LHCN-M2 (cell line): ENCODE data around the gene ABLIM1. TPM values are rescaled to one million over a fixed set of nuclear protein-coding genes. Genes with fewer than 3 reads are reported as not detected.

Source experiments
- DNase-seq: peaks from one replicate; pipeline ENCODE4 v3.0.0-alpha.2; 2012; ENCODE audit warnings: low read depth
- total RNA-seq: library from RNA; depleted of rRNA; stranded (reverse); fragments of >200 nt; gene quantifications from 2 replicates; pipeline ENCODE4 v1.2.3, GENCODE V29; 2014

The ABLIM1 gene
- total RNA-seq, 1 experiment from 2014 or later, result 0.69 TPM

GRCh38 chr10:114547056-114547455 is 111.0 kb downstream of the ABLIM1 start:
- DNase-seq, result no peak

GRCh38 chr10:114545819-114546218 is 112.3 kb downstream of the ABLIM1 start:
- no peak for DNase-seq

GRCh38 chr10:114545071-114545470 is 113.0 kb downstream of the ABLIM1 start:
- no peak for DNase-seq

GRCh38 chr10:114544045-114544659 is 113.9 kb downstream of the ABLIM1 start:
- no peak for DNase-seq

GRCh38 chr10:114543456-114543855 is 114.6 kb downstream of the ABLIM1 start:
- DNase-seq, result no peak

GRCh38 chr10:114542373-114542772 is 115.7 kb downstream of the ABLIM1 start:
- no peak for DNase-seq

GRCh38 chr10:114541797-114542160 is 116.3 kb downstream of the ABLIM1 start:
- DNase-seq, result no peak

GRCh38 chr10:114541081-114541796 is 116.8 kb downstream of the ABLIM1 start:
- DNase-seq, result peak; percentile 67

GRCh38 chr10:114540236-114540635 is 117.8 kb downstream of the ABLIM1 start:
- no peak for DNase-seq

GRCh38 chr10:114539623-114540022 is 118.5 kb downstream of the ABLIM1 start:
- no peak for DNase-seq

- DNase-seq, result no peak
Observed at GRCh38 chr10:114538181-114538906, 119.7 kb downstream of the ABLIM1 start.

- no peak for DNase-seq
Observed at GRCh38 chr10:114537736-114538135, 120.3 kb downstream of the ABLIM1 start.

GRCh38 chr10:114534571-114534981 is 123.5 kb downstream of the ABLIM1 start:
- no peak for DNase-seq

GRCh38 chr10:114532226-114532625 is 125.8 kb downstream of the ABLIM1 start:
- DNase-seq, result no peak

GRCh38 chr10:114526504-114527238 is 131.4 kb downstream of the ABLIM1 start:
- no peak for DNase-seq

- peak; percentile 19 for DNase-seq
Observed at GRCh38 chr10:114526126-114526503, 132.0 kb downstream of the ABLIM1 start.

GRCh38 chr10:114525368-114525949 is 132.6 kb downstream of the ABLIM1 start:
- no peak for DNase-seq

GRCh38 chr10:114523876-114524275 is 134.2 kb downstream of the ABLIM1 start:
- DNase-seq, result no peak

GRCh38 chr10:114521255-114521654 is 136.8 kb downstream of the ABLIM1 start:
- DNase-seq, result no peak

GRCh38 chr10:114520453-114520852 is 137.6 kb downstream of the ABLIM1 start:
- DNase-seq, result peak; percentile 86

GRCh38 chr10:114519756-114520293 is 138.2 kb downstream of the ABLIM1 start:
- DNase-seq, result no peak
